ENCODE measurements around the gene ALOXE3.

ALOXE3 gene

DNA sequence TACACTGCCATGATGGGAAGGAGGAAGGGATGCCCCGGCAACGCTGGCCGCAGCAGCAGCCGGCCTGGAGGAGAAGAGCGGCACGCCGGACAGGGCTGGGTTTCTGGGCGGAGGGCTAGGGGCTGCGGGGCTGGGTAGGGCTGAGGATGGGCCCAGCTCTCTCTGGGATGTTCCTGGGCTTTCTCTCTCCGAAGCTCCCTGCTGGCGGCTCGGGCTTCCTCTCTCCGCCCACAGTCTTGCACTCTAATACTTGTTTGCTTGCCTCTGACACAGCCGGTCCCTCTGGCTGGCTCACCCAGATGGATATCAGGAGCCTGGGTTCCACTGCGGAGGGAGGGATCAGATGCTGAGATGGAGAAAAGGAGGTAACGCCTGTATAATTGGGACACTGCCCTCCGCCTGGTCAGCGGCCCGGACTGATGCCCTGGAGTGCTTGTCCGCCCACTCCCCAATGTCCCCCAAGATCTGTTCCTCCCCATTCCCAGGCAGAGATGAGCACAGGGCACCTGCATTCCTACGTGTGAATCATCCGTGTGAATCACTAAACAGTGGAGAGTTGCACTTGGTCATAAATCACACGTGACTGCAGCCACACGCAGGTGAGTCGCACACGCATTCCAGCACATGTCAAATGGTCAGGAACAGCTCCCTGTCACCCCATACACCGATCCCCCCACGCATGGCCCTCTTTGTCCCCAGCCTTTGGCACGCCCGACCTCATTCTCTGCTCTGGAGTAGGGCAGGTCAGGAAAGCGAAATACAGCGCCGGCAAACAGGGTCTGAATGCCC, at the start of gene ALOXE3:
Gene ALOXE3 (minus strand): TSS at position 535 of the 789 bp plus-strand sequence. CDS start 524 bp downstream, at position 11.
- DNase-seq (ENCODE audit: low read depth), result no peak

- DNase-seq (ENCODE audit: low read depth), result no peak
Observed at GRCh38 chr17:8167526-8167925, 49.2 kb upstream of the ALOXE3 start.

DNA sequence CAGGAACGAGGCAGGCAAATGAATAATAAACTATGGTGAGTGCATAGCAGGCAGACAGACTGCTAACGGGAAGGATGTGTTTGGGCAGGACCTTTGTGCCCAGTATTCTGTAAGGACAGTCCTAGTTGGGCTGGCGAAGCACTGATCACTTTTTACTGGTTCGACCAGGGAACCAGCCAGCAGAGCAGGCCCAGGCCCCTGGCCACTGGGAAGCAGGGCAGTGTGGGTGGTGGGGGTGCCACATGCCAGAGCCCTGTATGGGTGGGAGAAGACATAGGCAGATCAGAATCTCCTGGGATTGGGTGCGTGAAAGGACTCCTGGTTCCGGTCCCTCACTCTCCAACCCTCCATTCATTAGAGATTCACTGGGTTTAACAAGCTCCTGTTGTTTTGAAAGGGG, 48.4 kb upstream of the ALOXE3 start:
- DNase-seq (ENCODE audit: low read depth), result no peak

DNA sequence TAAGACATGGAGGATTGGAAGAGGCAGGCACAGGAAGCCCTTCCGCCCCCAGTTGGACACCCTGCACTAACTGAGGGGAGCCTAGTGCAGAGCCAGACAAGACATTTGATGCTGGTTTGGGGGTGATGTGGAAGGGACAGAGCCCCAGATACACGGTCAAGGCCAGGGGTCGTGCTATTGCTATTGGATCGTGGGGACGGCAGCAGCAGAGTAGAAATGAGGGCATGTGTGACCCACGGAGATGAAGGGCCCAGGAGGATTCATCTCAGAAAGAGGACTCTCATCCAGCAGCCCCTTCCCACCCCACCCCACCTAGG, 46.5 kb upstream of the ALOXE3 start:
- DNase-seq (ENCODE audit: low read depth), result no peak

GRCh38 chr17:8163978-8164814, 45.9 kb upstream of the ALOXE3 start:
- no peak for DNase-seq (ENCODE audit: low read depth)

DNA sequence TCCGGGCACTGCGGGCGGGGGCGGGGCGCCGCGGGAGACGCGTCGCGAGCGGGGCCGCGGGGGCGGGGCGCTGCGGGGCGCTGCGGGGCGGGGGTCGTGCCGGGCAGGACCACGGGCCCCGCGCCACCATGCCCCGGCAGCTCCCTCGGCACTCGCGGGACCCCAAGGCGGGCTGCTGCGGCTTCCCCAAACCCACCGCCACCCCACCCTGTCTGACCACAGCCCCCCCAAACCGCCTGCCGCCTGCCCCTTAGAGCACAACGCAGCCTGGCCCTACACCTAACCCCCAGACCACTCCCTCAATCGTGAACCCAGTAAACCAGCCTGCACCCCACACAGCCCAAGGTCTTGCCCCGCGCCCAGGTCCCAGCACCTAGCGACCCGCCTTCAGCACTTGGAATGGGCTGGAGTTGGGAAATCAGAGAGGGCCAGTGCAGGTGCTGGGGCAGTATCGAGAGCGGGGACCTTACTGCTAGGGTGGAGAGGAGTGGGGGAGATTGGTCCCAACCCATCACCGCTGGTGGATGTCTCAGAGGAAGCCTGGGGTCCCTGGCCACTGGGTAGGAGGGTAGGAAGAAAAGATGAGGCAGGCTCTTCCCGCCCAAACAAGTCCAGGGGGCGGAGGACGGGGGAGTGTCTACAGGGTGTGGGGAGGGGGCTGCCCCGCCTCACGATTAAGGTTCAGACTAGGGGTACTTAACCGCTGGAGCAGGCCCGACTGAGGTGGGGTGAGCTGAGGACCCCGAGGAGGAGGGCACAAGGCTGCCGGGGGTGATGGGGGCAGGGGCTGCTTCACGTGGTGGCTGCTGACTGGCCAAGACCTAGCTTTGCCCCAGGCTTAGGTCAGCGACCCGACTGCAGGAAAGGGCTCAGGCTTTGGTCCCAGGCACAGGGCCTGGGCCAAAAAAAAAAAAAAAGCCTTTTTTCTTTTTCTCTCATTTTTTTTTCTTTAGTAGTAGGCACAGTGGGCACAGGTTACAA, 45.0 kb upstream of the ALOXE3 start:
- no peak for DNase-seq (ENCODE audit: low read depth)

DNA sequence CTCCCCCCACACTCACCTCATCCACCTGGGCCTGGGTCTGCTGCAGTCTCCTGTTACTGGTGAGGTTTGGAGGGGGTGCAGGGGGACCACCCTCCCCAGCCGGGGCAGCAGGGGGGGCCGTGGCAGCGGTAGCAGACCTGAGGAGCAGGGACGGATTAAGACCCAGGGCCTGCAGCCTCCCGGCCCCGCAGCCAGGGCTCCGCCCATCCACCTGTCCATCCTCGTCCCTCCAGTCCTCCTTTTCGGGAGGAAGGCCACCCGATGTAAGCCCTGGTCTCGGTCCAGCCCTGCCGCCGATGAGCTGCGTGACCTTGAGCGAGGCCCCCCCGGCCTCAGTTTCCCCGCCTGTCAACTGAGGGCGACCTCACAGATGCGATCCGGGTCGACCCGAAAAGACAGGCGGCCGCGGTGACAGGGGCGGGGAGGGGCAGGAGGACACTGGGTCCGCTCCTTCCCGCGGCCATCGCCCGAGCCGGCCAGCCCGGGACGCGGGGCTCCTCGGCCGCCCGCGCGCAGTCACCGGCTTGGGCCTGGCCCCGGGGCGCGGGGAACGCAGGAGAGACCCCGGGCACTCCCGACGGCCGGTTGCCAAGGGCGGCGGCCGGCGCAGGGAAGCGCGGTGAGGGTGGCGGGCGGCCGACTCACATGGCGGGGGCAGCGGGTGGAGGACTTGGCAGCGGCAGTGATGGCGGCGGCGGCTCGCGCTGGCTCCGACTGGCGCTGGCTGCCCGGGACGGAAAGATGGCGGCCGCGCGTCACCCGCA, 44.1 kb upstream of the ALOXE3 start, which contains the start of gene VAMP2:
Gene VAMP2 (minus strand): TSS at position 716 of the 764 bp plus-strand sequence. CDS start 69 bp downstream, at position 647.
- DNase-seq (ENCODE audit: low read depth), result no peak

- DNase-seq (ENCODE audit: low read depth), result no peak
Observed at GRCh38 chr17:8161289-8162232, 43.2 kb upstream of the ALOXE3 start.

GRCh38 chr17:8160741-8161221, 42.5 kb upstream of the ALOXE3 start:
- no peak for DNase-seq (ENCODE audit: low read depth)

DNA sequence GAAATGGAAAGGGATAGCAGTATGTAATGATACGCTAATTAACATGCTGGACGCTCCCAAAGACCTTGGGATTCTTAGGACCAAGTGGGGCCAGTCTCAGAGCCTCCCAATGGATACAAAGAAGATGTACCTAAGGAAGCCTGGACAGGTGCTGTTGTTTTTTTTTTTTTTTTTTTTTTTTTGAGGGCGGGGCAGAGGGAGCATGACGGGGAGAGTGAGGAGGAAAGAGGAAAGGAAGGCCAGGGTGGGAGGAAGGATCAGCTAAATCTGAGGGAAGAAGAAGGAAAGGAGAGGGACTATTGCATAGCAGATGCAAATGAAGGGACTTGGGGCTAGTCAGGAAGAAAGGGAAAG, 41.9 kb upstream of the ALOXE3 start:
- no peak for DNase-seq (ENCODE audit: low read depth)

DNA sequence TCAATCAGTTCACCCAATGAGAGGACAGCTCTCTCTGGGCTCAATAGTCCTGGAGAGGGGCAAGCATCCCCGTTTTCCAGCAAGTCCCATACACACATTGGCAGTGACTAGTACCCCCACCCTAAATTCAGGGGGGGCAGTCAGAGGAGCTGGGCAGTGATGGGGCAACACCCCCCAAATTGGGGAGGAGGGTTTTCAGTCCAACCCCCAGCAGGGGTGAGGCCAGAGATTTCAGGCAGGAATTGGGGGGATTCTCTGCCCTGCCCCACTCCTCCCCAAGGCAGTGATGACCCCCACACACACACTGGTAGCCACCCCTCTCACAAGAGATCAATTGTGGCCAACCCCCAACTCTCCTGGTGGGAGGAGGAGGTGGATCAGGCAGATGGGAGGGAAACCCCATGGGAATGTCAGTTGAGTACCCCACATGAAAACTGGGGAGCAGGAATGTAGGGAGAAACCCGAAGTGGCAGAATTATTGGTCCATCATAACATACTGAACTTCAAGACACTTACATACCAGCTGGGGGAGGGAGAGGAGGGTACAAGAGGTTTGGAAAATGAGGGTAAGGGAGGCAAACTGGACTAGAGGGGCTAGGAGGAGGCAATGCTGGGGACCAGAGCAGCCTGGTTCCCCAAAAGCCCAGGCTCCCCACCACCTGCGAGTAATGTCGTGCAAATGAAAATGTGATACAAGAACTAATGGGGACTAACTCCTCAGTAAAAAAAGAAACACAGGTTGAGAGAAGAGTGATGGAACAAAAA, 41.3 kb upstream of the ALOXE3 start:
- DNase-seq (ENCODE audit: low read depth), result no peak

DNA sequence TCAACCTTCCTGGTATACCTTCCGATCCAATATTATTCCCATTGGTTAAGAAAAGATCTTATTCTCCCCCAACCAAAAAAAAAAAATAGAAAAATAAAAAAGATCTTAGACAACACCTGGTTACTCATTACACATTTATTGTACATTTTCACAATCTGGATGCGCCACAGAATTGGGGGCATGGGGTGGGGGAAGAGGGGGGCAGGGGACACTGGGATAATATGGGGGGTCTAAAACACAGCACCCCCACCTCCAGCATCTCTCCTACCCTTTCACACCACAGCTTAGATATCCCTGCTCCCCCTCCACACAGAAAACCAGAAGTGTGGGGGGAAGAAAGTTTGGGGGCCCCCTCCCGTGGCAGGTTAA, 40.7 kb upstream of the ALOXE3 start:
- no peak for DNase-seq (ENCODE audit: low read depth)

GRCh38 chr17:8158267-8159031, 40.1 kb upstream of the ALOXE3 start:
- no peak for DNase-seq (ENCODE audit: low read depth)

GRCh38 chr17:8156246-8156992, 38.1 kb upstream of the ALOXE3 start:
- DNase-seq (ENCODE audit: low read depth), result peak; percentile 99

- no peak for DNase-seq (ENCODE audit: low read depth)
Observed at GRCh38 chr17:8155996-8156245, 37.6 kb upstream of the ALOXE3 start.

- no peak for DNase-seq (ENCODE audit: low read depth)
Observed at GRCh38 chr17:8155231-8155995, 37.1 kb upstream of the ALOXE3 start.

GRCh38 chr17:8154608-8155155, 36.4 kb upstream of the ALOXE3 start:
- DNase-seq (ENCODE audit: low read depth), result no peak
